Measurements from ENCODE around the gene PGM3.

PGM3 gene

GRCh38 chr6:83119742-83120300, 73.2 kb downstream of the PGM3 start:
- no peak for DNase-seq (ENCODE audit: low spot score)

GRCh38 chr6:83117802-83118201, 75.3 kb downstream of the PGM3 start:
- DNase-seq (ENCODE audit: low spot score): no peak

All from SK-N-DZ (cell line).